HUES6 (cell line): Measurements from ENCODE around the gene EGLN1.

Source experiments
- H3K27ac ChIP-seq: 2 replicates; pipeline ENCODE4 v1.7.0; 2013; ENCODE audit warnings: low read depth, mild to moderate bottlenecking, low read length, inconsistent platforms
- H3K27me3 ChIP-seq: 2 replicates; pipeline ENCODE4 v1.6.1; 2013; ENCODE audit warnings: low read length; ENCODE audit not compliant: control insufficient read depth, insufficient read depth
- H3K36me3 ChIP-seq: 2 replicates; pipeline ENCODE4 v1.6.1; 2013; ENCODE audit warnings: low read length; ENCODE audit not compliant: control insufficient read depth, insufficient read depth
- H3K4me1 ChIP-seq: 2 replicates; pipeline ENCODE4 v1.6.1; 2013; ENCODE audit warnings: low read length; ENCODE audit not compliant: control insufficient read depth, insufficient read depth
- H3K4me3 ChIP-seq: 2 replicates; pipeline ENCODE4 v1.5.1; 2013; ENCODE audit warnings: low read depth, low read length
- H3K9ac ChIP-seq: one replicate; pipeline ENCODE4 v1.6.1; 2013; ENCODE audit warnings: mild to moderate bottlenecking, low read length
- H3K9me3 ChIP-seq: 2 replicates; pipeline ENCODE4 v1.6.1; 2013; ENCODE audit warnings: low read depth, low read length; ENCODE audit not compliant: control insufficient read depth, insufficient read depth

The EGLN1 gene

DNA sequence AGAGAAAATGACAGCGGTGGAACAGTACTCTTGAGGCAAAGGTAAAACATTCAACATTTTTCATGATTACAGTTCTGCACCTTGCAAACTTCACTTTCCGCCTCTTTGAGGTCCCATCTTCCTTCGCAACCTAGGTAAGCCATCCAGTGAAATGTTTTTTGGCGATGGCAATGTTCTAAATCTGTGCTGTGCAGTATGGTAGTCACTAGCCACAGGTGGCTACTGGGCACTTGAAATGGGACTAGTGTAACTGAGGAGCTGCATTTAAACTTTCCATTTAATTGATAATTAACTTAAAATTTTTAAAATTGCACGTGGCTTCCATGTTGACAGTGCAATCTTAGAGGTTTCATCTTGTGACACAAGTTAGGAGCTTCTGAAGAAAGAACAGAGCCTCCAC, 97.4 kb downstream of the EGLN1 start:
- no peak overlapping the region for H3K27ac ChIP-seq
- H3K4me1 ChIP-seq, result no peaks in the 10 kb centered on the region; the same call in 1 of the 2 replicates
- H3K9me3 ChIP-seq, result no peaks in the 10 kb centered on the region
- H3K36me3 ChIP-seq, result no peaks in the 10 kb centered on the region
- H3K9ac ChIP-seq, result no peak overlapping the region
- no peaks in the 10 kb centered on the region for H3K27me3 ChIP-seq
- H3K4me3 ChIP-seq, result no peak overlapping the region

DNA sequence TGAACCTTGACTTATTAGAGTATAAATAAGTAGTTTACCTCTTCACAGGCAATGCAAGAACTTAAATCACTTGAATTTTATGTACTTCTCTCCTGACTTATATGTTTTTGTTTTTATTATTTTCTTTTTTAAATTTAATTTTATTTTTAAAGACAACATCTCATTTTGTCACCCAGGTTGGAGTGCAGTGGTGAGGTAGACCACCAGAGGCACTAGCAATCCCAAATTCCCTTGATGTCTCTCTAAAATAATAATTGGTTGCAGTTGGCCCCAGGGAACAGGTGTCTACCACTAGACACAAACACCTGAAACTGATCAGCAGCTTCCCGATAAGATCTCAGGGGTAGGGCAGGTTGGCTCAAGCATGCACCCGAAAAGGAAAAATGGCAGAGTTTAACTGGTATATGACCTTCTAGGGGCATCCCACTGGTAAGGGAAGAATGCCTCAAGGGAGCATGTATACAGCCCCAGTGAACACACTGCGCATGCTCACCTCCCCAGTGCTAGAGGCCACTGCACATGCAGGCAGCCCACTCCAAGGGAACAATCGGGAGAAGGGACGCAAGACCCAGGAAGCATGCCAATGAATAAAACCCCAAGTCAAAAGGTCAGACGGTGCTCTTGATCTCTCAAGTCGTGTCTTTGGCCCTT, 99.1 kb downstream of the EGLN1 start:
- Histone ChIP-seq H3K4me3 (no peak overlapping the region), H3K4me1 (no peaks in the 10 kb centered on the region; the same call in 1 of the 2 replicates)

DNA sequence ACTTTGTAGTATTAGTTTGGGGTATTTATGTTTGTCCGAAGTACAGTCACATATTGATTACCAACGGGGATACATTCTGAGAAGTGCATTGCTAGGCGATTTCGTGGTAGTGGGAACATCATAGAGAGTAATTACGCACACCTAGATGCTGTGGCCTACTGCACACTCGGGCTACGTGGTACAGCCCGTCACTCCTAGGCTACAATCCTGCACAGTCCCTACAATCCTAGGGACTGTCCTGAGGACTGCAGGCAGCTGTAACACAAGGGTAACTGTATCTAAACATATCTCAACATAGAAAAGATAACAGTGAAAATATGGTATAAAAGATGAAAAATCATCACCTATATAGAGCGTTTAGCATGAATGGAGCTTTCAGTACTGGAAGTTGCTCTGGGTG, 103.0 kb downstream of the EGLN1 start:
- H3K9me3 ChIP-seq, result 0 out of 2 replicates have a peak, but pooled peaks cover 5% of the 10 kb centered on the region
- no peaks in the 10 kb centered on the region; the same call in 1 of the 2 replicates for H3K4me1 ChIP-seq
- H3K4me3 ChIP-seq, result no peak overlapping the region
- no peak overlapping the region for H3K9ac ChIP-seq
- no peak overlapping the region for H3K27ac ChIP-seq
- no peaks in the 10 kb centered on the region for H3K27me3 ChIP-seq
- H3K36me3 ChIP-seq, result no peaks in the 10 kb centered on the region

More for the DNA sequence above, 99.1 kb downstream of the EGLN1 start:
- H3K27ac ChIP-seq, result no peak overlapping the region
- no peaks in the 10 kb centered on the region for H3K36me3 ChIP-seq
- no peak overlapping the region for H3K9ac ChIP-seq
- H3K27me3 ChIP-seq, result no peaks in the 10 kb centered on the region
- H3K9me3 ChIP-seq, result no peaks in the 10 kb centered on the region

DNA sequence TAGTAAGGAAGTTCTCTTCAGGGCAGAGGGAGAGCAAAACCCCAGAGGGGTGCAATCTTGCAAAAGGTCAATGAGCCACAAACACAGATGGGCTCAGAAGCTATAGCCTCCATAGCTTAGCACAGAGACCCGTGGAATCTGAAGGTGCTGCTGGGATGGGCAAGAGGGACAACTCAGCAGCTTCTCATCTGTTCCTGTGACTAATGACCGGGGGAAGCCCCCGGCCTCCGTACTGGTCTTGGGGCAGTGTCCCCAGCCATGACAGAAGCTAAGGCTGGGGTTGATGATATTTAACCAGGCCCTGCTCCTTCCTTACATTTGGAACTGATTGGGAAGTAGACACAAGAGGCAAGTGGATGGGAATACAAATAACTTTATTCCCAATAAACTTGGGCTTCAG, 103.5 kb downstream of the EGLN1 start:
- Histone ChIP-seq H3K4me3 (no peak overlapping the region), H3K4me1 (no peaks in the 10 kb centered on the region), H3K36me3 (no peaks in the 10 kb centered on the region), H3K9ac (no peak overlapping the region), H3K27ac (no peak overlapping the region), H3K27me3 (no peaks in the 10 kb centered on the region), H3K9me3 (0 out of 2 replicates have a peak, but pooled peaks cover 5% of the 10 kb centered on the region)

DNA sequence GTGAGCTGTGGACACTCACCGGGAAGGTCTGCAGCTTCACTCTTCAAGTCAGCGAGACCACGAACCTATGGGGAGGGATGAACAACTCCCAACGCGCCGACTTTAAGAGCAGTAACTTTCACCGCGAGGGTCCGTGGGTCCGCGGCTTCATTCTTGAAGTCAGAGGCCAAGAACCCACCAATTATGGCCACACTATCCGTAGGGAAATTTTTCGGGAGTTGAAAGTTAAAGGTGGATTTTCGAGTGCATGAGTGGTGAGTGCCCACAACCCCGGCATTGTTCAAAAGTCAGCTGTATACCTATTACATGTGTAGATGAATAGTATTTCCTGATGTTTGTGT, 104.1 kb downstream of the EGLN1 start:
- Histone ChIP-seq H3K27me3 (no peaks in the 10 kb centered on the region), H3K9me3 (0 out of 2 replicates have a peak, but pooled peaks cover 5% of the 10 kb centered on the region), H3K27ac (no peak overlapping the region), H3K4me1 (no peaks in the 10 kb centered on the region), H3K9ac (no peak overlapping the region), H3K4me3 (no peak overlapping the region), H3K36me3 (no peaks in the 10 kb centered on the region)

DNA sequence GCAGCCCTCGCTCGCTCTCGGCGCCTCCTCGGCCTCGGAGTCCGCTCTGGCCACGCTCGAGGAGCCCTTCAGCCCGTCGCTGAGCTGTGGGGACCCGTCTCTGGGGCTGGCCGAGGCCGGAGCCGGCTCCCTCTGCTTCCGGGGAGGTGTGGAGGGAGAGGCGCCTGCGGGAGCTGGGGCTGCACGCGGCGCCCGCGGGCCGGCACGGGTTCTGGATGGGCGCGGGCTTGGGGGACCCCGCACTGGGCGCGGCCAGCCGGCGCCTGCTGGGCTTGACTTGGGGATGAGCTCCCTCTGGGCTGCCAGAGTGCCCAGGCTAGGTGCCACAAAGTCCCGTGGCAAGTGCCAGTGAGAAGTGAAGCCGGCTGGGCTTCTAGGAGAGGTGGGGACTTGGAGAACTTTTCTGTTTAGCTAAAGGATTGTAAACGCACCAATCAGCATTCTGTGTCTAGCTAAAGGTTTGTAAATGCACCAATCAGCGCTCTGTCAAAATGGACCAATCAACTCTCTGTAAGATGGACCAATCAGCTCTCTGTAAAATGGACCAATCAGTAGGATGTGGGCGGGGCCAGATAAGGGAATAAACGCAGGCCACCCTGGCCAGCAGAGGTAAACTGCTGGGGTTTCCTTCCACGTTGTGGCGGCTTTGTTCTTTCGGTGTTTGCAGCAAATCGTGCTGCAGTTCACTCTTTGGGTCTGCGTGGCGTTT, 104.6 kb downstream of the EGLN1 start:
- Histone ChIP-seq H3K9ac (no peak overlapping the region), H3K27me3 (no peaks in the 10 kb centered on the region), H3K9me3 (0 out of 2 replicates have a peak, but pooled peaks cover 5% of the 10 kb centered on the region), H3K27ac (no peak overlapping the region), H3K4me3 (no peak overlapping the region), H3K4me1 (no peaks in the 10 kb centered on the region), H3K36me3 (no peaks in the 10 kb centered on the region)

DNA sequence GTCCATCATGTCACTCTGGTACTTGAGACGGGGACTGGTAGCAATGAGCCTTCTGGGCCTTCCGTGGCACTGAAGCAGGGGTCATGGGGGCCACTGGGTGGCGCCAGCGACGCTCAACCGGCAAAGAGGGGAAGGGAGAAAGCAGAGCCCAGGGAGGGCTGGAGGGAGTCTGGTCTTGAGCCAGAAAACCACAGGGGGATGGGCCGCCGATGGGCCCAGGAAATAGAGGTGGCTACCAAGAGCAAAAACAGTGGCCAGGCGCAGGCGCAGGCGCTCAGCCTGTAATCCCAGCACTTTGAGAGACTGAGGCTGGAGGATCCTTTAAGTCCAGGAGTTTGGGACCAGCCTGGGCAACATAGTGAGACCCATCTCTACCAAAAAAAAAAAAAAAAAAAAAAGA, 106.2 kb downstream of the EGLN1 start:
- Histone ChIP-seq H3K9ac (no peak overlapping the region), H3K27ac (no peak overlapping the region), H3K9me3 (0 out of 2 replicates have a peak, but pooled peaks cover 5% of the 10 kb centered on the region), H3K4me3 (no peak overlapping the region), H3K4me1 (no peaks in the 10 kb centered on the region), H3K27me3 (no peaks in the 10 kb centered on the region), H3K36me3 (no peaks in the 10 kb centered on the region)
